Subcutaneous abdominal adipose tissue (tissue), 5 donors: ENCODE data around the gene CABYR.

Source experiments
- H3K27ac ChIP-seq: one replicate; pipeline ENCODE4 v1.7.0; 2013; ENCODE audit warnings: low read depth, mild to moderate bottlenecking, inconsistent platforms, low read length, moderate library complexity
- H3K27me3 ChIP-seq, 5 donors: one replicate each; pipeline ENCODE4 v1.7.0; 2013; ENCODE audit warnings: low read length in 5 of 5, inconsistent platforms in 1 of 5; ENCODE audit not compliant: control insufficient read depth in 5 of 5, insufficient read depth in 4 of 5
- H3K36me3 ChIP-seq, 5 donors: one replicate each; pipeline ENCODE4 v1.7.0; 2013; ENCODE audit warnings: low read length in 5 of 5; ENCODE audit not compliant: control insufficient read depth in 5 of 5, insufficient read depth in 5 of 5
- H3K4me1 ChIP-seq, 5 donors: one replicate each; pipeline ENCODE4 v1.7.0; 2013; ENCODE audit warnings: low read length in 5 of 5, mild to moderate bottlenecking in 3 of 5, moderate library complexity in 1 of 5; ENCODE audit not compliant: control insufficient read depth in 5 of 5, insufficient read depth in 5 of 5
- H3K4me3 ChIP-seq, 5 donors: one replicate each; pipeline ENCODE4 v1.7.0; 2013; ENCODE audit warnings: low read length in 5 of 5, low read depth in 1 of 5
- H3K9ac ChIP-seq, 5 donors: one replicate each; pipeline ENCODE4 v1.7.0; 2013; ENCODE audit warnings: low read length in 5 of 5, mild to moderate bottlenecking in 4 of 5, moderate library complexity in 3 of 5
- H3K9me3 ChIP-seq, 5 donors: one replicate each; pipeline ENCODE4 v1.7.0; 2013; ENCODE audit warnings: low read length in 5 of 5; ENCODE audit not compliant: control insufficient read depth in 5 of 5
- donor health status: healthy.
- donor health status: healthy.
- donor health status: healthy.
- donor health status: healthy.
- donor health status: healthy.

The CABYR gene

GRCh38 chr18:24199372-24199962 is 60.6 kb downstream of the CABYR start:
- Histone ChIP-seq H3K9me3 (no peaks in the 10 kb centered on the region), H3K4me1 (peaks cover 0 to 8% (median 0%) of the 10 kb centered on the region in 5 donors), H3K36me3 (peaks cover 2 to 15% (median 7%) of the 10 kb centered on the region in 5 donors), H3K4me3 (no peak overlapping the region), H3K27me3 (no peaks in the 10 kb centered on the region), H3K9ac (no peak overlapping the region), H3K27ac (no peak overlapping the region)

- Histone ChIP-seq H3K4me1 (peaks cover 0 to 8% (median 0%) of the 10 kb centered on the region in 5 donors), H3K4me3 (no peak overlapping the region), H3K36me3 (peaks cover 0 to 5% (median 0%) of the 10 kb centered on the region in 5 donors), H3K9me3 (no peaks in the 10 kb centered on the region), H3K27me3 (no peaks in the 10 kb centered on the region), H3K9ac (no peak overlapping the region), H3K27ac (no peak overlapping the region)
These were observed 61.8 kb downstream of the CABYR start for GRCh38 chr18:24200494-24201290.

- Histone ChIP-seq H3K27me3 (no peaks in the 10 kb centered on the region), H3K9me3 (no peaks in the 10 kb centered on the region), H3K27ac (no peak overlapping the region), H3K4me3 (no peak overlapping the region), H3K4me1 (peaks cover 0 to 8% (median 0%) of the 10 kb centered on the region in 5 donors), H3K9ac (no peak overlapping the region), H3K36me3 (no peaks in the 10 kb centered on the region)
These were observed 63.1 kb downstream of the CABYR start for GRCh38 chr18:24201699-24202687.

DNA sequence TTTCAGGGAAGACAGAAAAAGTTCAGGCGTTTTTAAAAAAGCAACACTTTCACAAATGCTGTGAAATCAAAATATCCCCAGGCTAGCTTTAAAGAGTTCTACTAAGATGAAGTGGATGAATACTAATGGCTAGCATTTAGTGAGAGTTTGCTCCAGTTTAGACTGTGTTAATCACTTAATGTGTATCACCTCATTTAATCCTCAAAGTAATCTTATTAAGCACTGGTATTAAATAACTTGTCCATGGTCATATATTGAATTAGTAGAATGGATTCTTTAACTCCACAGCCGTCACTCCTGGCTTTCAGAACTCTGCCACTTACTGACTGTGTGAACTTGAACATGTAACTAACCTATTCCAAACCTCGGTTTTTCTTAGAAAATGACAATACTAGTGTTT is 66.0 kb downstream of the CABYR start:
- no peaks in the 10 kb centered on the region for H3K36me3 ChIP-seq
- H3K27ac ChIP-seq: no peak overlapping the region
- H3K27me3 ChIP-seq: no peaks in the 10 kb centered on the region
- no peak overlapping the region for H3K4me3 ChIP-seq
- H3K4me1 ChIP-seq: no peaks in the 10 kb centered on the region
- peak overlapping the region in 1 of 5 donors; percentile 11 for H3K9ac ChIP-seq
- no peaks in the 10 kb centered on the region for H3K9me3 ChIP-seq

DNA sequence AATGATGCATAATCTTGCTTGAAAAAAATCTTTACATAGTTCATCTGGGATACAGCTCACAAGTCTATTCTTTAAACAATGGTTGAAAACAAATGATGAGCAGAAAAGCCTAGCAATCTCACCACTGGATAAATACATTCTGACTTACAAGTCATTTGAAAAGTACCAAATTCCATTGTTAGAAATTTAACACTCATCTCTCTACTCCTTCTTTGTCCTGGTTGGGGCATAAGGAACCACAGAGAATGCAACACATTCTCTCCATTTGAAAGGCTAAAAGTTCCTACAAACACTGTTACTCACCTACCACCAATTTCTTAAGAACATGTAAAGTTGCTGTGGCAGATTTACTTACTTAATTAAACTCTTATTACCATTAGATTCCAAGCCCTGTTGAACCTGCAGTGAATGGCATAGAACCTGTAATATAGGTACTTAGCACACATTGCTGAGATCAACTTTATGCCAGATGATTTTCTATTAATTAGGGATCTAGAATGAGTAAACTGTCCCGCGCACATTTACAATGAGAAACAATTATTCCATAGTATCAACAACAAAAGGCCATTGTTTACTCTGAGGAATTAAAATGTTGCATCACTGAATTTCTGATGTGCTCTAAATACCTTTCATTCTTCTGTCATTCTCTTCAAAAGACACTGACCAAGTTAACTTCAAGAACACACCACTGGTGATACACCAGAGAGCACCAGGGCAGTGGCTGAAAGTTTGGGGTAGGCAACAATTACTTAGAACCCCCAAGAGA is 69.6 kb downstream of the CABYR start:
- Histone ChIP-seq H3K27me3 (no peaks in the 10 kb centered on the region), H3K9me3 (no peaks in the 10 kb centered on the region), H3K4me1 (peaks cover 0 to 2% (median 0%) of the 10 kb centered on the region in 5 donors), H3K27ac (no peak overlapping the region), H3K4me3 (no peak overlapping the region), H3K9ac (no peak overlapping the region), H3K36me3 (no peaks in the 10 kb centered on the region)

DNA sequence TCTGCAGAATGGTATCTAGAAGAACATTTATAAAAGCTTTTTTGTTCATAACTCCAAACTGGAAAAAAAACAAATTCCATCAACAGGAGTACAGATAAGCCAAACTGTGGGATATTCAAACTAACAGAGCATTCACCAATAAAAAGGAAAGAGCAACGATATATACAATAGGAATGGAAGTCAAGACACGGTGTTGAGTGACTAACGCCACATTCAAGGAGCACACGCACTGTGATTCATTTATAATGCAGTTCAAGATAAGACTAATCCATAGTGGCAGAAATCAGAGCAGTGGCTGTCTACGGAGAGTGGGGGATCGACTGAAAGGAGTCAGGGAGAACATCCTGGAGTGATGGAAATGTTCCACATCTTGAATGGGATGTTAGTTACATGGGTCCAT is 70.7 kb downstream of the CABYR start:
- Histone ChIP-seq H3K9ac (no peak overlapping the region), H3K36me3 (no peaks in the 10 kb centered on the region), H3K27ac (no peak overlapping the region), H3K27me3 (no peaks in the 10 kb centered on the region), H3K9me3 (no peaks in the 10 kb centered on the region), H3K4me3 (no peak overlapping the region), H3K4me1 (peaks cover 0 to 8% (median 2%) of the 10 kb centered on the region in 5 donors)
